SU-DHL-6 (cell line): ENCODE results near the gene UBE2F.
A peak's percentile ranks its signal among the peaks of the same experiment; 100 is the strongest.

Experiments used
- EZH2phosphoT487 ChIP-seq: fragments of 200-600 bp; sonication (generic), shearing (Covaris generic); conservative IDR thresholded peaks from 2 replicates; pipeline ENCODE4 v1.6.1; 2018; ENCODE audit warnings: mild to moderate bottlenecking, antibody characterized with exemption, low read length, moderate library complexity, mixed read lengths
- TF ChIP-seq, protein P1 (sequence below): fragments of 200-600 bp; sonication (generic); IDR thresholded peaks from one replicate; pipeline ENCODE4 v1.5.1; 2017; ENCODE audit warnings: antibody characterized with exemption, mild to moderate bottlenecking, low read length, moderate library complexity; ENCODE audit not compliant: insufficient read depth, poor library complexity, severe bottlenecking

DNA sequence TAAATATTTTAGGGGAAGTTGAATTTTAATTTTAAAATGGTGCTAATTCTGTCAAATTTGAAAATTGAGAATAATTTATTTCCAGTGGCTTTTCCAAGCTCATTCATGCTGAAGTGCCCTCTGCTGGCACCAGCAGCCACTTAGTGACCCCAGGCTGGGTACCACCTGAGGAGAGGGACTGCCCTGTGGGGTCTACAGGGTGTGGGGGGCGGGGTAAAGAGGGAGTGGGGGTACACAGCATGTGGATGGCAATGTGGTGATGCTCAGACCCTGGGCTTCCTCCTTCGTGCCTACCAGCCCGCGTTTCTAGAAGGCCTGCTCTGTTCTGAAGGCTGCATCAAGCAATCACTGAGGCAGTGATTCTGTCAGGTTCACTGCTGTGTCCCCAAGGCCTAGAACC, 48.9 kb downstream of the UBE2F start:
- TF ChIP-seq, protein P1, sequence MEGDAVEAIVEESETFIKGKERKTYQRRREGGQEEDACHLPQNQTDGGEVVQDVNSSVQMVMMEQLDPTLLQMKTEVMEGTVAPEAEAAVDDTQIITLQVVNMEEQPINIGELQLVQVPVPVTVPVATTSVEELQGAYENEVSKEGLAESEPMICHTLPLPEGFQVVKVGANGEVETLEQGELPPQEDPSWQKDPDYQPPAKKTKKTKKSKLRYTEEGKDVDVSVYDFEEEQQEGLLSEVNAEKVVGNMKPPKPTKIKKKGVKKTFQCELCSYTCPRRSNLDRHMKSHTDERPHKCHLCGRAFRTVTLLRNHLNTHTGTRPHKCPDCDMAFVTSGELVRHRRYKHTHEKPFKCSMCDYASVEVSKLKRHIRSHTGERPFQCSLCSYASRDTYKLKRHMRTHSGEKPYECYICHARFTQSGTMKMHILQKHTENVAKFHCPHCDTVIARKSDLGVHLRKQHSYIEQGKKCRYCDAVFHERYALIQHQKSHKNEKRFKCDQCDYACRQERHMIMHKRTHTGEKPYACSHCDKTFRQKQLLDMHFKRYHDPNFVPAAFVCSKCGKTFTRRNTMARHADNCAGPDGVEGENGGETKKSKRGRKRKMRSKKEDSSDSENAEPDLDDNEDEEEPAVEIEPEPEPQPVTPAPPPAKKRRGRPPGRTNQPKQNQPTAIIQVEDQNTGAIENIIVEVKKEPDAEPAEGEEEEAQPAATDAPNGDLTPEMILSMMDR: peak; percentile 14
- no peak for TF ChIP-seq EZH2phosphoT487
